ENCODE data around the gene ISM1.

Gene ISM1

DNA sequence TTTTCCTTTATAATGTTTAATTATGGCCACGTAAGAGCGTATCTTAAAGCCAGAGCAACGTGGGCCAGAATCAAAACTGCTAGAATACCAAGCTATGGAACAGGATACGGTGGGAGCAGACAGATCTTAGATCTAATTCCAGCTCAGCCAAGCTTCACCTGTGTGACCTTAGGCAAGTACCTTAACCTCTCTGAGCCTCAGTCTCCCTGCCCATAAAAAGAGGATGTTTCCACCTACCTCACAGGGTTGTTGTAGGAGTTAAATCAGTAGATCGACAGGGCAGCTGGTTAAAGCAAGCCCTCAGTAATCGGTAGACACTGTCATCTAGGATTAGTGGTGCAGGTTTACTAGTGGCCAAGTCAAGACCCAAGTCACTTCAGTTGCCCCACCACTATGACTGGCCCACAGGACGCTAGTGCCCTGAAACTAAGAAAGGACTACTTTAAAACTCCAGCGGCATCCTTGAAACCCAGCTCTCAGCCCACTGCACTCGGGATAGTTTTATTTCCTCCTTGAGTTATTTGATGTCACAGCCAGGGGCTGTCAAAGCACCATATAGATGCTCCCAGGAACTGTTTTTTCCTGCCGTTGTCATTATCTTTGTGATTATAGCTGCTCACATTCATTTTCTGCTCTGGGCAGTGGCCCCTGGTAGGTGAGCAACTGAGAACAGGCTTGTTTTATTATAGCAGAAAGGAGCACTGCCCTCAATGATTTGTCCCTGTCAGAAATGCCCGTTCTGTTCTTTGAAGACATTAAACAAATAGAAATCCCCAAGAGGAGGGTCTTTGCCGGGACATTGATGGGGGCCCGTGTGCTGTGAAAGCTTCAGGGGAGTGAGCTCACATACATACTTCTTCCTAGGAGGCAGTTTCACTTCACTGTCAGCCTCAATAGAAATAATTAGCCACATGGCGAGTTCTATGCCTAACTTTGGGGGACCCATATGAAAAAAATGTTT is 63.1 kb downstream of the ISM1 start:
- DNase-seq (ENCODE audit: low read depth, low spot score) = no peak

DNA sequence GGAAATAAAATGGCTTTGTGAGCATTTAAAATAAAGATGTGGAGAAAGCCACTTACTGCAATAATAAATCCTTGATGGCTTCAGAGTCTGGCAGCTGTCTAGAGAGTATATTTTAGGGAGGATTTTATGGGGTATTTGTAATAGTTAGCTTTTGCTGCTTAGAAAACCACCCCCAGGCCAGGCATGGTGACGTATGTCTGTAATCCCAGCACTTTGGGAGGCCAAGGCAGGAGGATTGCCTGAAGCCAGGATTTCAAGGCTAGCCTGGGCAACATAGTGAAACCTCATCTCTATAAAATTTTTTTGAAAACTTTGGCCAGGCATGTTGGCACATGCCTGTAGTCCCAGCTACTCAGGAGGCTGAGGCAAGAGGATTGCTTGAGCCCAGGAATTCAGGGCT is 63.8 kb downstream of the ISM1 start:
- no peak for DNase-seq (ENCODE audit: low read depth, low spot score)

- no peak for DNase-seq (ENCODE audit: low read depth, low spot score)
These were observed 64.3 kb downstream of the ISM1 start for GRCh38 chr20:13285408-13285807.

- DNase-seq (ENCODE audit: low read depth, low spot score) = no peak
These were observed 65.0 kb downstream of the ISM1 start for GRCh38 chr20:13286052-13286451.

- DNase-seq (ENCODE audit: low read depth, low spot score) = no peak
These were observed 65.5 kb downstream of the ISM1 start for GRCh38 chr20:13286607-13287006.

GRCh38 chr20:13288357-13288756 is 67.3 kb downstream of the ISM1 start:
- DNase-seq (ENCODE audit: low read depth, low spot score) = no peak

DNA sequence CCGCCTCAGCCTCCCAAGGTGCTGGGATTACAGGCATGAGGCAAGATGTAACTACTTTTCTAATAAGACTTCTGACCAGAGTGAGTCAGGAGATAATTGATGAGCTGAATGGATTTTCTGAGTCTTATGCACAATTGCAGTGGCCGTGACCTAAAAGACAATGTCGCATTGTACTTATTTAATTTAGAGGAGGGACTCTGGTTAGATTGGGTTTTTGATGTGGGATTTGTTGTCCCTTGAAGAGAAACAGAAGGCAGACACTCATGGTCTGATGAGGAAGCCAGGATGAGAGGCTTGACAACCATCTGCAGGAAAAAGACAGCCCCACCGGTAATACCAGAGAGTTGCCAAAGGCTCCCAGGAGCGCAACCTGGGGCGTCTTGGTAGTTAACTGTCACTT is 68.0 kb downstream of the ISM1 start:
- no peak for DNase-seq (ENCODE audit: low read depth, low spot score)

DNA sequence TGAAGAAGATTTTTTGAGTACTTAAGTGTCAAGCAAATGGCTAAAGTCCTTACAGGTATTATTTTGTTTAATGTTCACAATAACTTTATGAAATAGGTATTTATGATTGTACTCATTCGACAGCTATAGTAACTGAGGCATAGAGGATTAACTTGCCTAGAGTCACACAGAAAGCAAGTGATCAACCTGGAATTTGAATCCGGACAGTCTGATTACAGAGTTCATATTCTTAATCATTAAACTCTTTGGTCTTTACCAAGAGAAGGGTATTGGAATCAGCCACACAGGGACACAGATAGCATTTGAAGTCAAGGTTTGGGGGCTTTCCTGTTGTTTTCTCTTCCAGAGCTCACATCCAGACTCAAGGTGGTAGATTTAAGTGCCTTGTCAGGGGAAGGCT is 69.7 kb downstream of the ISM1 start:
- no peak for DNase-seq (ENCODE audit: low read depth, low spot score)

DNA sequence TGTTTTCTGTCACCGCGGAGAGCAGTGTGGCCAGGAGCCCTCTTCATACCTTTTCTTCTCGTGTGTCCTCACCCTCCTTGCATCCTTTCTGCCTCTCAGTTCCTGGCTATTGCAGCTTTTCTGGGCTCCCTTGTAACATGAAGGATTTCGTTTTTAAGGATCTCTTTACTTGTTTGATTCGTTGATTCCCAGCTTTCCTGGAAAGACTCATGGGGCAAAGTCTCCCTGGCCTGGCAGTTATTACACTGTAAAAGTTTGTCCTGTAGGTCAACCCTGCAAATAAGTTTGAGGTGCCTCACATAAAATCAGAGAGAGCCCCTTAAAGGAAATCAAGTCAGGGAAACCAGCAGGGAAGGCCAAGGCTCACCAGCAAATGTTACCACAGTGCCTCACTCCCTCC is 70.1 kb downstream of the ISM1 start:
- no peak for DNase-seq (ENCODE audit: low read depth, low spot score)

DNA sequence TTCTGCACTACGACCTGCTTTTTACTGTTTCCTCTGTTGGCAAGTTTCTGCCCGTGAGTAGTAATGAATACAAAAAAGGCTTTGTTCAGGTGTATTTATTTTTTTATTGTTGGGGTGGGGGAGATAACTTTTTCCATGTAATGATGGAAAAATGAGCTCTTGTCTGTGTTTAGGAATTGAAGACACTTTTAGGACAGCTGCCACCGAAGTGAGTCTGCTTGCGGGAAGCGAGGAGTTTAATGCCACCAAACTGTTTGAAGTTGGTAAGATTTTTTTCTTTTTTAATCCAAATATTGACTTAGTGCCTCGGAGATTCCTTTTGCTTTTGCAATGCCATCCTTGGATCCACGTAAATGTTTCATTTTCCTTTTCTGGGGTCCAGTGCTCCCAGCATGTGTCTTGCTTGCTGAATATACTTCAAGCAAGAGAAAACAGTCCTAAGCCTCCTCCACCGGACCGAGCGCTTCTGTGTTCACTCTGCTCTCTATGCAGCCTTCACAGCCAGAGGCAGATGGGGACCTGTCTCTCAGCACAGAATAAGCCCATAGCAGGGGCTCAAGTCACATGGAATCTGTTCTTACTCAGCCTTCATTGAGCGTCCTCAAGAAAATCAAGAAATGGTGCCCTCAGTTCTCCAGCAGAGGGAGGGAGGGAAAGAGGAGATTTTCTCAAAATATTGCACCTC is 71.3 kb downstream of the ISM1 start:
- DNase-seq (ENCODE audit: low read depth, low spot score) = no peak

DNA sequence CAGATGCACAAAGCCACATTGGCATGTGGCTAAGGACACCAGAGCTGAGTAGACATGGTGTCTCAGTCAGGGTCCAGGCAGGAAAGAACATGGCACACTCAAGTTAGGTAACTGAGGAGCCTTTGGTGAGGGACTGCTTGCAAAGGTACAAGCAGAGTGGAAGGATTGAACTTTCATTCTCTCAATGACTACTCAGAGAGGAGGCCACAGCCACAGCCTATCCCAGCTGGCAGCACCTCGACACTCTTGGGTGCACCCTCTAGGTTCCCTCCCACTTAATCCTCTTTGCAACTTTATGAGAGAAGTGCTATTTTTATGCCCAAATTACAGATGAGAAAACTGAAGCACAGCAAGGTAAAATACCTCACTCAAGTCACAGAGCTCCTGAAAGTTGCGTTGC is 73.4 kb downstream of the ISM1 start:
- DNase-seq (ENCODE audit: low read depth, low spot score) = no peak

DNA sequence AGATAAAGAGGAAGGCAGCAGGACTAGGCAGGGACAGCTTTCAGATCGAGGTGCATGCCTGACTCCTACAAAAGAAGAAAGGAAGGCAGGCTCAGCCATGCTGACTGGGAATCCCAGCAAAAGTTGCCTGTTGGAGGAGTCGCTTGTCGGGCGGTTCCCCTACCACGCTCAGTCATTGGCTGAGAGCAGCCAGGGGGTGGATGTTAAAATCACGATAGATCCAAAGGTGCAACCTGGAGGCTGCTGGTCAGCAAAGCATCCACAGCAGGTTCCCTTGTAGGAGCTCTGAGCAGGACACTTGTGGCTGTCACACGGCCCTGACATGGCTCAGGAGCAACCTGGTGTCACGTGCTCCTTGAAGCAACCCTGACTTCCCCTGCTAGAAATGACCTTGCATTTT is 74.6 kb downstream of the ISM1 start:
- DNase-seq (ENCODE audit: low read depth, low spot score) = no peak

GRCh38 chr20:13296070-13296469 is 75.0 kb downstream of the ISM1 start:
- DNase-seq (ENCODE audit: low read depth, low spot score) = no peak

- no peak for DNase-seq (ENCODE audit: low read depth, low spot score)
These were observed 76.2 kb downstream of the ISM1 start for GRCh38 chr20:13297147-13297899.

- DNase-seq (ENCODE audit: low read depth, low spot score) = no peak
These were observed 77.8 kb downstream of the ISM1 start for GRCh38 chr20:13298692-13299373.

GRCh38 chr20:13299401-13299800 is 78.3 kb downstream of the ISM1 start:
- DNase-seq (ENCODE audit: low read depth, low spot score) = no peak

GRCh38 chr20:13301596-13301995 is 80.5 kb downstream of the ISM1 start:
- DNase-seq (ENCODE audit: low read depth, low spot score) = no peak

DNA sequence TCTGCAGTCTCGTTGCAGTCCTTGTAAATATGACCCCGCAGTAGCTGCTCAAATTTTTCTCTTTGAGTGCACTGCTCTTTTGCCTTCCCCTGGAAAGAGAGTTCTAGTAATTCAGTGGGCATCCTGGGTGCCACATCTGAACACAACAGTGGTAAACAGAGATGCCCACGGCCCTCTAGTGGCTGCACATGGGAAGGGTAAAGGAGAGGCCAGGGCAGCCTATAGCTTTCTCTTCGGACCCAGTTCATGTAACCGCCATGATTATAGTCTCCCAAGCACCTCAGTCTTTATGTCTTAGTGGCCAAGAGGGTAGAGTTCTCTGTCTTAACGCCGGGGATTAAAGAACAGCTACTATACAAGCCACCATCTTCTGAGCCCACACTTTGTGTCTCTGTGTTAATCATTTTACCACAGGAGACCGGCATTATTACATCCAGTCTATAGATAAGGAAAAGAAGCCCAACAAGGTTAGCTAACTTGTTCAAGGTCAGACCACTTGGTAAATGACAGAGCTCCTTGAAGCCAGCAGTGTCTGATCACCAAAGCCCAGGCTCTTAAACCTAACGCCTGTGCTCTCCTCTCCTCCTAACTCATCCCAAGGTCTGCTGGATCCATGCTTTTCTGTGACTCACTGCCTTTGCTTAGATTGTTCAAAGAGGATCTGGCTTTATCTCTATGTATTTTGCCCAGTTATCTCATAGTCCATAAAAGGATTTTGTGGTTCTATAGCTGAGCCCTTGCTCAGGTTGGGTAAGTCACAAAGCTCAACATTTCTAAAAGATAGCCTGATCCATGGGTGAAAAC is 81.8 kb downstream of the ISM1 start:
- no peak for DNase-seq (ENCODE audit: low read depth, low spot score)

- no peak for DNase-seq (ENCODE audit: low read depth, low spot score)
These were observed 84.2 kb downstream of the ISM1 start for GRCh38 chr20:13305284-13305683.

GRCh38 chr20:13307562-13308163 is 86.6 kb downstream of the ISM1 start:
- no peak for DNase-seq (ENCODE audit: low read depth, low spot score)
